Astrocyte of the cerebellum (primary cell): ENCODE data around the gene MIER2.

Experiments
- DNase-seq: peaks from one replicate; pipeline ENCODE4 v3.0.0-alpha.2; 2011; ENCODE audit warnings: low read depth
- H3K4me3 ChIP-seq: 2 replicates; pipeline ENCODE4 v1.5.1; 2011; ENCODE audit warnings: mild to moderate bottlenecking, low read depth, low read length, moderate library complexity
- CTCF ChIP-seq: IDR thresholded peaks from 2 replicates; pipeline ENCODE4 v1.5.1; 2012; ENCODE audit warnings: low read length, low read depth, moderate library complexity, mild to moderate bottlenecking; ENCODE audit errors: missing control alignments
- in situ Hi-C: cut with HindIII; loops from 2 replicates; pipeline ENCODE4 v1.10.0; 2017; ENCODE audit warnings: low sequenced_read_pairs

Gene MIER2

GRCh38 chr19:296476-297225 lies 47.9 kb downstream of the MIER2 start:
- H3K4me3 ChIP-seq, result no peak overlapping the region
- in situ Hi-C loops, result no loop called here
- DNase-seq, result no peak
- no peak for TF ChIP-seq CTCF

DNA sequence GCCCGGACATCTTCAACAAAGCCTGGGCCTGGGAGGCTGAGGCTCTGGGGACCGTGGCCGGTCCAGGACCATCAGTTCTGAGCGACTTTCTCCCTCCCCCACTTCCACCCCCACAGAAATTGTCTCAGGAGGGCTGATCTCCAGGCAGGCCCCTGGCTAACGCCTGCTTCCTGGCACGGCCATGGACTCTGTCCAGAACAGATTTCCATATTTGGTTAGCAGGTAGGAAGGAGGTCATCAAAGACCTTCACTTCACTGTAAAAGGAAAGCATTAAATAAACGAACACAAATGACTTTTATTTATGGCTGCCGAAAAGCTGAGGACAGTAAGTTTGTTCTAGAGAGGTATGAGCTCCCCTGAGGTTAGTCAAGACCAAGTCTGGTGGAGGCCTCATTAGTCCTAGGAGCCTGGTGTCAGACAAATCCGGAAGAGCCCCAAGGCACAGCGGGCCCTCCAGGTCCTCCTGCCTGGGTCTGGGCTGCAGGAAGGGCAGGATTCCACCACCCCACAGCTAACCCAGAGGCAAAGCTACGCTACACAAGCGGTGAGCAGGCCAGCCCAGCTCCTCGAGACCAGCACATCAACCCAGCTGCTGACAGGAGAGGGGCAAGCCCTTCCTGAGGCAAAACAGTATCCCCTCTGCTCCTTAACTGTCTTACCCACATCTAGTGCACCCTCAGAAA lies 48.8 kb downstream of the MIER2 start:
- no peak for DNase-seq
- no peak for TF ChIP-seq CTCF
- in situ Hi-C loops, result no loop called here
- no peak overlapping the region for H3K4me3 ChIP-seq

DNA sequence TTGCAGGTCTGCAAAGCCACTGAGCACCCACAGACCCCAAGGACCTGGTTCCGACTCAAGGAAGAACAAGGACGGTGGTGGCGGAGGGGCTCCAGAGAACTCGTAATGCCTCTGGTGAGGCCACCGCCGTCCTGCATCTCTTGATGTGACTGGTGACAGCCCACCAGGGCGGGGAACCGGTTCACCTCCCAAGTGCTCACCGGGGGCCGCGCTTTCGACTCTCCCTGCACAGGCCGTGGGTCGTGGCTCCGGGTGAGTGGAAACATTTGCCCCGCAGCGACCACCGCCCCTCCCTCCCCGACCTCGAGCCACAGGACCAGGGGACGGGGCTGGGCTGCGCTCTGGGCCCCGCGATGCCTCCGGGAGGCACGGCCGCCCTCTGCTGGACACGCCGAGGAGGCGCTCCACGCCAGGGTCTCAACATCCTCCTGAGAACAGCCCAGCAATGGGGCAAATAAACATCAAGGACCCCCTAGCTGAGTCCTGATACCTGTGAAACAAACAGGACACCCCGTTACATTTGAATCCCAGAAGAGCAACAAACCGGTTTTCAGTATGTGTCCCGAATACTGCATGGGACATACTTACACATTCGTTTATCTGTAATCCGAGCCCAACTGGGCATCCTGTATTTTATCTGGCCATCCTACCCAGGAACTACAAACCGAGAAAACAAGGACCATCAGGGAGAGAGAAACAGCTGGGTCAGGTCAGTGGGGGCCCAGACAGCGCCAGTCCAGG lies 49.5 kb downstream of the MIER2 start:
- H3K4me3 ChIP-seq, result peak overlapping the region; percentile 5
- DNase-seq, result no peak
- TF ChIP-seq CTCF, result peak; percentile 73
- in situ Hi-C loops, result no loop called here

- in situ Hi-C loops, result no loop called here
- H3K4me3 ChIP-seq, result no peak overlapping the region
- DNase-seq, result no peak
- TF ChIP-seq CTCF, result no peak
Measured at GRCh38 chr19:294341-294945, 50.2 kb downstream of the MIER2 start.

- in situ Hi-C loops, result no loop called here
- DNase-seq, result no peak
- no peak overlapping the region for H3K4me3 ChIP-seq
- TF ChIP-seq CTCF, result no peak
Measured at GRCh38 chr19:293436-294110, 51.0 kb downstream of the MIER2 start.

DNA sequence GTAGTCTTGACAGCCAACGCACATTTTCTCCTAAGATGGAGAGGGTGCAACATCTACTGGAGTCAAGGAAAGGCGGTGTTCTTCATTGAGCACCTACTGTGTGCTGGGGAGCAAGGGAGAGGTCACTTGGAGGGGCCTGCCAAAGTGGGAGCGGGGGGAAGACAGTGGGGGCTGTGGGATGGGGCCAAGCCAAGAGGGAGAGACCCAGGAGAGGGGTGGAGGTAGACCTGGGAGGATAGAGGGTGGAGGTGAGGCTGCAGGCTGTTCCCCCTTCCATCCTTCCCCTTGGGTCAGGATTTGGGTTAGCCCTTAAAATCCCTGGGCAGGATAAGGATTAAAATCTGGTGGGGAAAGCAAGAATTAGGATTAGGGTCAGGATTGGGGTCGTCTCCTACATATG lies 51.6 kb downstream of the MIER2 start:
- in situ Hi-C loops, result no loop called here
- TF ChIP-seq CTCF, result no peak
- H3K4me3 ChIP-seq, result no peak overlapping the region
- DNase-seq, result no peak
